ENCODE measurements around the gene KRT80.

DNA sequence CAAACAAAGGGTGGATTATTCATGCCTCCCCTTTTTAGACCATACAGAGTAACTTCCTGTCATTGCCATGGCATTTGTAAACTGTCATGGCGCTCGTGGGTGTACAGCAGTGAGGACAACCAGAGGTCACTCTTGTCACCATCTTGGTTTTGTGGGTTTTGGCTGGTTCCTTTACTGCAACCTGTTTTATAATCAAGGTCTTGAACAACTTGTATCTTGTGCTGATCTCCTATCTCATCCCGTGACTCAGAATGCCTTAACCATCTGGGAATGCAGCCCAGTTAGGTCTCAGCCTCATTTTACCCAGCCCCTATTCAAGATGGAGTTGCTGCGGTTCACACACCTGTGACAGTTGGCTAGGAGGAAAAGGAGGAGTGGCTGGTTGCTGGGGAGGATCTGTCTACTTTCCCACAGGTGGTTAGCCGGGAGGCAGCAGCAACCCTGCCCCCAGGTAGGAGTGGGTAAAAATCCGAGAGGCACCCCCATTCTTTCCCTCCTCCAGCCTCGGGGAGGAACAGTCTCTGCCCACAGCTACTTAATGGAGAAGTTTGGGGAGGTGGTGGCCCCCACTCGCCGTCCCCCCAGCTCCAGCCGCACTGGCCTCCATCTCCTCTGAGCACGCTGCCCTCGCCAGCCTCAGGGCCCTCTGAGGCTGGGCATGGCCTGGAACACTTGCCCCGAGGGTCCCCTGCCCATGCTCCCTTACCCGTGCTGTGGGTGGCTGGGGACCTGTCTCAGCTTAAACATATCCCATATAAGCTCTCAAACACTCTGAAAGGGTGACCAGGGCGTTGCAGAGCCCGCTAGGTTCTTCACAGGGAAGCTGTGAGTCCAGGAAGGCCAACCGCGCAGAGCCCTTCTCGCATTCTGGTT lies 70.6 kb downstream of the KRT80 start:
- no peak for TF ChIP-seq CTCF (IDR thresholded peaks at IDR 0.05 in 2 of 3, conservative IDR thresholded peaks at IDR 0.05 in 1 of 3; ENCODE audit: borderline replicate concordance in 1 of 3, insufficient read depth in 1 of 3, low read depth in 2 of 3, low read length in 2 of 3)
- TF ChIP-seq EGR1 (IDR thresholded peaks at IDR 0.05; ENCODE audit: low read depth) = no peak
- TF ChIP-seq ZNF274 (IDR thresholded peaks at IDR 0.05; ENCODE audit: low read depth, low read length) = no peak
- no peak for TF ChIP-seq REST (IDR thresholded peaks at IDR 0.05; ENCODE audit: low read depth)
- no peak for TF ChIP-seq SRF (IDR thresholded peaks at IDR 0.05; ENCODE audit: low read depth)
- no peak for TF ChIP-seq MAX (IDR thresholded peaks at IDR 0.05)
- TF ChIP-seq EZH2 (IDR thresholded peaks at IDR 0.05) = no peak
- no peak for TF ChIP-seq ZFX (IDR thresholded peaks at IDR 0.05)
- TF ChIP-seq JUND (IDR thresholded peaks at IDR 0.05) = no peak
- no peak for TF ChIP-seq POLR2A (IDR thresholded peaks at IDR 0.05; ENCODE audit: borderline replicate concordance, extremely low read depth, insufficient read depth, insufficient read length)
